ENCODE measurements around the gene GDNF.

The GDNF gene

GRCh38 chr5:37816331-37816730, 23.5 kb downstream of the GDNF start:
- no peak for DNase-seq (ENCODE audit: insufficient read length, low spot score)
- FAIRE-seq, result no peak
- TF ChIP-seq CTCF (IDR thresholded peaks at IDR 0.05; ENCODE audit: insufficient read depth, missing control alignments), result no peak

- DNase-seq (ENCODE audit: insufficient read length, low spot score) (no peak), FAIRE-seq (no peak)
- no peak for TF ChIP-seq CTCF (IDR thresholded peaks at IDR 0.05; ENCODE audit: insufficient read depth, missing control alignments)
Observed at GRCh38 chr5:37815913-37816312, 23.9 kb downstream of the GDNF start.

GRCh38 chr5:37814699-37815098, 25.1 kb downstream of the GDNF start:
- FAIRE-seq, result no peak
- no peak for DNase-seq (ENCODE audit: insufficient read length, low spot score)
- no peak for TF ChIP-seq CTCF (IDR thresholded peaks at IDR 0.05; ENCODE audit: insufficient read depth, missing control alignments)

DNA sequence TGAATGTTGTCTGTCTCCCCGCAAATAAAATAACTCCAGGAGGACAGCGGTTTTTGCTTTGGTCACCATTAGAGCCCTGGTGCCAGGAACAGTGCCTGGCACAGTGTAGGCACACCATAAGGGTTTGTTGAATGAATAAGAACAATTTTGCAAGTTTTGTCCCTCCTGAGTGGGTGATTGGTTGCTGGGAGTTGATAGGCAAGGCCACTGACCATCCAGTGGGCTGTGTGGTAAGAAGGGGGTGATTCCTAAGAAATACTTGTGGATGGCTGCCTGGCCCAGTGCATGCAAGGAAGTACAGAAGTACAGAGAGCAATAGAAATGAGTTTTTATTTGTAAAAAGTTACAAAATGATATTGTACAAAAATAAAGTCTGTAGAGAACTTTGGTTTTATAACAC, 27.5 kb downstream of the GDNF start:
- no peak for FAIRE-seq
- no peak for TF ChIP-seq CTCF (IDR thresholded peaks at IDR 0.05; ENCODE audit: insufficient read depth, missing control alignments)
- no peak for DNase-seq (ENCODE audit: insufficient read length, low spot score)

DNA sequence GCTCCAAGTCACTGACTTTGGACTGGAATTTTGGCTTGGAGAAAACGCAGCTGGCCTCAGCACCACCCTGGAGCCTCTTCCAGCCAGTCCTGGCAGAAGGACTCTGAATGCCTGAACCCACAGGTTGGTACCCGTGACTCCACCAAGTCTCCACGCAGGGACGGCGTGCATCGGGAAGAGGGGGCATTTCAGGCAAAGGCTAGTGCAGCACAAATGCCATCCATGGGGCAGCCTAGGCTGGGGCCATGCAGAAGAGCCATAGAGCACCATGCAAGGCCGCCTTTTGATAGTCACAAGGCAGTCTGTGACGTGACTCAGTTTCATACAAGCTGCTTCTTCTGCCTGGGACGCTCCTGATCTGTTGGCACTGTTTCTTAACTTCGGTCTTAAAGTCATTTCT, 28.0 kb downstream of the GDNF start:
- FAIRE-seq (no peak), DNase-seq (ENCODE audit: insufficient read length, low spot score) (no peak)
- TF ChIP-seq CTCF (IDR thresholded peaks at IDR 0.05; ENCODE audit: insufficient read depth, missing control alignments), result no peak

GRCh38 chr5:37810311-37810710, 29.5 kb downstream of the GDNF start:
- TF ChIP-seq CTCF (IDR thresholded peaks at IDR 0.05; ENCODE audit: insufficient read depth, missing control alignments), result no peak
- DNase-seq (ENCODE audit: insufficient read length, low spot score) (no peak), FAIRE-seq (no peak)

- no peak for TF ChIP-seq CTCF (IDR thresholded peaks at IDR 0.05; ENCODE audit: insufficient read depth, missing control alignments)
- FAIRE-seq (no peak), DNase-seq (ENCODE audit: insufficient read length, low spot score) (no peak)
Observed at GRCh38 chr5:37808945-37809344, 30.9 kb downstream of the GDNF start.
